ENCODE data around the gene WDR35.
A peak's percentile ranks its signal among the peaks of the same experiment; 100 is the strongest.

Gene WDR35

GRCh38 chr2:19989667-19990415, at the start of gene WDR35:
Gene WDR35, minus strand, starts transcription at chr2:19990105. Its CDS starts 90 bp downstream, at chr2:19990015.
- DNase-seq (ENCODE audit: low spot score) = peak; percentile 91

DNA sequence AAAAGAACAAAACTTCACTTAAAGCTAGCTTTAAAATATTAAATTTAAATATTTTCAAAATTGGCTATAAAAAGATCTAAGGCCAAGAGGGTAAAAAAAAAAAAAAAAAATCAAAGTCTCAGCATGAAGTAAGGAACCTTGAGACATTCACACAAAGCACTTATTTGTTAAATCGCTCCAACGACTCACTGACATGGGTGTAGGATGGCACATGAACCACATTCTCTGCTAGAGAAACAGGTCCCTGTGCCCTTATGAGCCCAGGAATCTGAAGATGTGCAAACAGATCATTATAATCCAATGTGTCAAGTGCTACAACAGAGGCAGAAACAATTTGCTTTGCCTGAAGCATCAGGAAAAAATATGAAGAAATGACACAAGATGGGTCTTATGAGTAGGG, 47.8 kb upstream of the WDR35 start:
- DNase-seq (ENCODE audit: low spot score) = no peak

- no peak for DNase-seq (ENCODE audit: low spot score)
Measured at GRCh38 chr2:20035955-20036666, 46.2 kb upstream of the WDR35 start.

DNA sequence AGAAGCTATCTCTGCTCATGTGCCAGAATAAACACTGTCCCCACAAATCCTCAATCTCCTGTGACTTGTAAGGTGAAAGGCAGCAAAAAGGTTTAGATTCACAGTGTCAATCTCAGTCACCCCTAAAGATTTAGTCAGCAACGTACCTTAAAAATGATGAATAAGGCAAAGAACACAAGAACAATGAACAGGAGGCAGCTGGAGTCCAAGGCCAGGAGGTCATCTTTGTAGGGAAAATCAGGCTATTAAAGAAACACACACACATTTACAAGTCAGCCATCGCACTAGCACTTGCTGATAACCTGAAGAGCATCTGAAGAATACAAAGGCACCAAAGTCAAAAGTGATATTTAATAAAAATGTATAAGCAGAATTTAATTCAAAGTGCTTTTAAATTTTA, 44.9 kb upstream of the WDR35 start:
- no peak for DNase-seq (ENCODE audit: low spot score)

DNA sequence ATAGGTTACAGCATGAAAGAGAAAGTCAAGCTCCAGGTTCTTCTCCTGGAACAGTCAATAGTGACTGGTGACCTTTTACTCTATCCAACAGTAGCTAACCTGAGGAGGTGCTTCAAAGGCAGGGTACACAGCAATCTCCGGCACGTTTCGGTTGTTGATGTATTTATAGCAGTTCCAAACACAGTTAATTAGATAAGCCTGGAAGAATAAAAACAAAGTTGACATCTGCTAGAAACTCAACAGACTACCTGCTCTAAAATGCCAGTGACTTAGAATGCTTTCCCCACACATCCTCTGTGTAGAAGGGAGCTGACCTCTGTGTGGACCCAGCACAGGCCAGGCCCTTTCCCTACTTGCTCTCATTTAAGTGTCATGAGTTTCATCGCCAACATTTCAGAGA, 44.3 kb upstream of the WDR35 start:
- no peak for DNase-seq (ENCODE audit: low spot score)

DNA sequence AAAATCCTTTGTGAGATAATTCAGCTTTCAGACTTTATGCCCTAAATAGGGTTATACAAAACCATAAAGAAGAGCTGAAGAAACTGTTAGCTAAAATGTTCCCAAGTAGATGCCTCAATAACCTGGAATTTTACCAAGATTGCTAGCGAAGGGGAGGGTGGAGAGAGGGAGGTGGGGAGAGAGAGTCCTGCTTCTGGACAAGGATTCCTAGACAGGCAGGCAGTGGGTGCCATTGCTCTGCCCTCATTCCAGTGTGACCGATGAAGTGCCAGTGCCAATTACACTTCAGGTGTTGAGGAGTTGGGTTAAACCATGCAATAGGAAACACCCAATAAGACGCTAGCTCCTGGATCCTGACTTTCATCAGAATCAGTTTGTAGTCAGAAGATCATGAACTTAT, 43.4 kb upstream of the WDR35 start:
- no peak for DNase-seq (ENCODE audit: low spot score)

DNA sequence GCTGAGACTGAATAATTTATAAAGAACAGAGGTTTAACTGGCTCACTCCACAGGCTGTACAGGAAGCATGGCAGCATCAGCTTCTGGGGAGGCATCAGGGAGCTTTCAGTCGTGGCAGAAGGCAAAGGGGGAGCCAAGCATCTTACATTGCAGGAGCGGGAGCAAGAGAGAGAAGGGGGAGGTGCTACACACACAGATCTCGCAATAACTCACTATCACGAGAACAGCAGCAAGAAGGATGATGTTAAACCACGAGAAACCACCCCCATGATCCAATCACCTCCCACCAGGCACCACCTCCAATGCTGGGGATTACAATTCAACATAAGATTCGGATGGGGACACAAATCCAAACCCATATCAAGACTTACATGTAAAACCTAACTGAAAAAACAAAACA, 40.3 kb upstream of the WDR35 start:
- DNase-seq (ENCODE audit: low spot score) = no peak

GRCh38 chr2:20027705-20028434, 38.0 kb upstream of the WDR35 start:
- DNase-seq (ENCODE audit: low spot score) = no peak

GRCh38 chr2:20027260-20027677, 37.4 kb upstream of the WDR35 start:
- no peak for DNase-seq (ENCODE audit: low spot score)

GRCh38 chr2:20025065-20025786, 35.3 kb upstream of the WDR35 start:
- no peak for DNase-seq (ENCODE audit: low spot score)

GRCh38 chr2:20023688-20024087, 33.8 kb upstream of the WDR35 start:
- DNase-seq (ENCODE audit: low spot score) = no peak

- no peak for DNase-seq (ENCODE audit: low spot score)
Measured at GRCh38 chr2:20021405-20022009, 31.6 kb upstream of the WDR35 start.

- no peak for DNase-seq (ENCODE audit: low spot score)
Measured at GRCh38 chr2:20019747-20020146, 29.8 kb upstream of the WDR35 start.

GRCh38 chr2:20018601-20019152, 28.8 kb upstream of the WDR35 start:
- DNase-seq (ENCODE audit: low spot score) = no peak

DNA sequence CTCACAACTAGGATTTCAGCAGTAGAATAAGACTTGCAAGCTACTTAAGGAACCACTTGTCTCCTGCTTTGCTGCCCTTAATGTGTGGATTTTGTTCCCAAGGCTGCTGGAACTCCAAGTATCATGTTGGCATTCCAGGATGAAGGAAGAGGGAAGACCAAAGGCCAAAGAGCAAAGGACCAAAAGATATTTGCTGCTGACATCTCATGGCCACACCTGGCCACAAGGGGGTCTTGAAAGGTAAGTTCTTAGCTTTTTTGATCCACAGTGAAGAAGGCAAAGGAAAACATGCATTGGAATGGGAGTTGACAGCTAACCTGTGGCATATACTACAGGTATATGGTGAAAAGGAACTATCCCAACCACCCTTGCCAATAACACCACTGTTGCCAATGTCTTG, 26.4 kb upstream of the WDR35 start:
- DNase-seq (ENCODE audit: low spot score) = no peak

- peak; percentile 43 for DNase-seq (ENCODE audit: low spot score)
Measured at GRCh38 chr2:20015482-20016083, 25.7 kb upstream of the WDR35 start.

GRCh38 chr2:20013126-20013849, 23.4 kb upstream of the WDR35 start:
- DNase-seq (ENCODE audit: low spot score) = no peak

GRCh38 chr2:20012282-20013125, 22.6 kb upstream of the WDR35 start, which contains the start of gene MATN3:
Gene MATN3, minus strand, starts transcription at chr2:20012668. Its CDS starts 37 bp downstream, at chr2:20012631.
- no peak for DNase-seq (ENCODE audit: low spot score)

GRCh38 chr2:20012032-20012281, 22.1 kb upstream of the WDR35 start:
- no peak for DNase-seq (ENCODE audit: low spot score)
